HL-60 (cell line): ENCODE data around the gene LRMDA.

Source experiments
- GABPA ChIP-seq: IDR thresholded peaks from 2 replicates; pipeline ENCODE4 v1.6.1; 2012; ENCODE audit warnings: low read depth
- POLR2AphosphoS5 ChIP-seq: IDR thresholded peaks from 2 replicates; pipeline ENCODE4 v1.6.1; 2012; ENCODE audit warnings: low read depth
- TF ChIP-seq, protein P1 (sequence below): IDR thresholded peaks from one replicate; pipeline ENCODE4 v1.5.1; 2011; ENCODE audit warnings: low read length, control low read depth, inconsistent platforms; ENCODE audit not compliant: insufficient read depth

DNA sequence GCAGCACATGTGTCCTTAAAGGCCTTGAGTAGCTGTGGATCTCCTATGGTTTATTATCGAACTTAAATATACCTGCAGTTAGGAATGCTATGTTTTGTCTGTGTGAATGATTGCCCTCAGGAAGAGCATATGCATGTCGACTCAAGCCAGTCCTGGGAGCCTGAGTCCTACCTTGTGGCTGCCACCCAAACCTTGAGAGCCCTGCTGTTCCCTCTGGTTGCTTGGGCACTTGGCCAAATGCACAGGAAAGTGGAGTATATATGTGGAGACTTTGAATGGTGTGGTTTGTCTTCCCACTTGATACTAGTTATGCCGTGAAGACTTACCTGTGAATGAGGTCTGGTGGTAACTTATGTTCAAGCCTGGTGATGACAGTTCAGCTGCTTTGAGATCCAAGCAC is 409.8 kb downstream of the LRMDA start:
- TF ChIP-seq POLR2AphosphoS5, result no peak
- TF ChIP-seq, protein P1, sequence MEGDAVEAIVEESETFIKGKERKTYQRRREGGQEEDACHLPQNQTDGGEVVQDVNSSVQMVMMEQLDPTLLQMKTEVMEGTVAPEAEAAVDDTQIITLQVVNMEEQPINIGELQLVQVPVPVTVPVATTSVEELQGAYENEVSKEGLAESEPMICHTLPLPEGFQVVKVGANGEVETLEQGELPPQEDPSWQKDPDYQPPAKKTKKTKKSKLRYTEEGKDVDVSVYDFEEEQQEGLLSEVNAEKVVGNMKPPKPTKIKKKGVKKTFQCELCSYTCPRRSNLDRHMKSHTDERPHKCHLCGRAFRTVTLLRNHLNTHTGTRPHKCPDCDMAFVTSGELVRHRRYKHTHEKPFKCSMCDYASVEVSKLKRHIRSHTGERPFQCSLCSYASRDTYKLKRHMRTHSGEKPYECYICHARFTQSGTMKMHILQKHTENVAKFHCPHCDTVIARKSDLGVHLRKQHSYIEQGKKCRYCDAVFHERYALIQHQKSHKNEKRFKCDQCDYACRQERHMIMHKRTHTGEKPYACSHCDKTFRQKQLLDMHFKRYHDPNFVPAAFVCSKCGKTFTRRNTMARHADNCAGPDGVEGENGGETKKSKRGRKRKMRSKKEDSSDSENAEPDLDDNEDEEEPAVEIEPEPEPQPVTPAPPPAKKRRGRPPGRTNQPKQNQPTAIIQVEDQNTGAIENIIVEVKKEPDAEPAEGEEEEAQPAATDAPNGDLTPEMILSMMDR, result no peak
- no peak for TF ChIP-seq GABPA
